Endometrium (tissue), 2 donors: ENCODE data around the gene AGPAT3.

Experiments
- FAIRE-seq: peaks from 2 replicates; lab custom pipeline; 2012; peaks lifted over from hg19 to GRCh38; lab: Jason Lieb, UNC
- donor health status: control.
- donor health status: control.

The AGPAT3 gene

GRCh38 chr21:43924421-43925095 lies 59.5 kb downstream of the AGPAT3 start:
- no peak for FAIRE-seq

- no peak for FAIRE-seq
Measured at GRCh38 chr21:43925096-43925481, 60.1 kb downstream of the AGPAT3 start.

- no peak for FAIRE-seq
Measured at GRCh38 chr21:43925609-43926008, 60.6 kb downstream of the AGPAT3 start.

GRCh38 chr21:43926196-43926595 lies 61.2 kb downstream of the AGPAT3 start:
- FAIRE-seq, result no peak

GRCh38 chr21:43927591-43928221 lies 62.7 kb downstream of the AGPAT3 start:
- FAIRE-seq, result no peak

- FAIRE-seq, result no peak
Measured at GRCh38 chr21:43928222-43929125, 63.5 kb downstream of the AGPAT3 start.

- no peak for FAIRE-seq
Measured at GRCh38 chr21:43929217-43929971, 64.4 kb downstream of the AGPAT3 start.

- no peak for FAIRE-seq
Measured at GRCh38 chr21:43930074-43930847, 65.2 kb downstream of the AGPAT3 start.

- no peak for FAIRE-seq
Measured at GRCh38 chr21:43930848-43931375, 65.9 kb downstream of the AGPAT3 start.

GRCh38 chr21:43931489-43931888 lies 66.5 kb downstream of the AGPAT3 start:
- no peak for FAIRE-seq

GRCh38 chr21:43932005-43932404 lies 67.0 kb downstream of the AGPAT3 start:
- FAIRE-seq, result no peak

- no peak for FAIRE-seq
Measured at GRCh38 chr21:43933199-43933598, 68.2 kb downstream of the AGPAT3 start.

- no peak for FAIRE-seq
Measured at GRCh38 chr21:43933680-43934079, 68.7 kb downstream of the AGPAT3 start.

GRCh38 chr21:43934116-43934515 lies 69.1 kb downstream of the AGPAT3 start:
- no peak for FAIRE-seq

GRCh38 chr21:43934716-43935705 lies 70.0 kb downstream of the AGPAT3 start:
- FAIRE-seq, result no peak

GRCh38 chr21:43935711-43936110 lies 70.7 kb downstream of the AGPAT3 start:
- no peak for FAIRE-seq

GRCh38 chr21:43936247-43936967 lies 71.4 kb downstream of the AGPAT3 start:
- no peak for FAIRE-seq

GRCh38 chr21:43937051-43937832 lies 72.2 kb downstream of the AGPAT3 start:
- no peak for FAIRE-seq
